GM21723 (cell line): ENCODE data around the gene COIL.
"Not testable (repeated sequence)": the region's sequence is repeated elsewhere in the genome, so short reads cannot be mapped to it uniquely, and the experiment has no call there.

Experiments used
- ATAC-seq: cut with Tn5 transposase; IDR thresholded peaks from one replicate; pipeline ENCODE4 v1.9.1; 2021; ENCODE audit warnings: mild to moderate bottlenecking, moderate library complexity; ENCODE audit not compliant: unreplicated experiment

Gene COIL

GRCh38 chr17:56979091-56979480 is 18.2 kb upstream of the COIL start:
- ATAC-seq: no peak

- peak; percentile 38 for ATAC-seq
These were observed 17.7 kb upstream of the COIL start for GRCh38 chr17:56978441-56979090.

GRCh38 chr17:56977673-56978395 is 17.0 kb upstream of the COIL start, which contains the start of gene SCPEP1:
Gene SCPEP1, plus strand, starts transcription at chr17:56978131. Its CDS starts 29 bp downstream, at chr17:56978160.
- ATAC-seq: peak; percentile 72

GRCh38 chr17:56976941-56977608 is 16.2 kb upstream of the COIL start:
- no peak for ATAC-seq

- ATAC-seq: no peak
These were observed 14.8 kb upstream of the COIL start for GRCh38 chr17:56975656-56976055.

GRCh38 chr17:56974055-56974454 is 13.2 kb upstream of the COIL start:
- no peak for ATAC-seq

GRCh38 chr17:56973520-56973919 is 12.7 kb upstream of the COIL start:
- no peak for ATAC-seq

- no peak for ATAC-seq
These were observed 11.4 kb upstream of the COIL start for GRCh38 chr17:56972111-56972730.

- no peak for ATAC-seq
These were observed 10.1 kb upstream of the COIL start for GRCh38 chr17:56970974-56971373.

GRCh38 chr17:56966338-56966737 is 5.5 kb upstream of the COIL start:
- no peak for ATAC-seq

GRCh38 chr17:56965681-56966080 is 4.8 kb upstream of the COIL start:
- ATAC-seq: not testable (repeated sequence)

GRCh38 chr17:56965241-56965640 is 4.4 kb upstream of the COIL start:
- not testable (repeated sequence) for ATAC-seq

- ATAC-seq: no peak
These were observed 3.9 kb downstream of the COIL start for GRCh38 chr17:56956992-56957391.

GRCh38 chr17:56949595-56949994 is 11.3 kb downstream of the COIL start:
- no peak for ATAC-seq

- ATAC-seq: no peak
These were observed 12.4 kb downstream of the COIL start for GRCh38 chr17:56948491-56948890.

GRCh38 chr17:56947741-56948140 is 13.1 kb downstream of the COIL start:
- no peak for ATAC-seq

GRCh38 chr17:56945938-56946505 is 14.8 kb downstream of the COIL start:
- ATAC-seq: no peak

GRCh38 chr17:56943505-56944125 is 17.2 kb downstream of the COIL start:
- ATAC-seq: no peak

GRCh38 chr17:56939869-56940484 is 20.9 kb downstream of the COIL start:
- no peak for ATAC-seq

- ATAC-seq: not testable (repeated sequence)
These were observed 22.6 kb downstream of the COIL start for GRCh38 chr17:56938206-56938605.
